WTC11 (cell line): Measurements from ENCODE around the gene KRTAP5-6.

Experiments used
- ATF2 ChIP-seq: sonication (generic); formaldehyde crosslinking; IDR thresholded peaks from 2 replicates; pipeline ENCODE4 v1.8.1; 2022; ENCODE audit warnings: low read depth, missing genetic modification reagents, borderline replicate concordance
- ATF3 ChIP-seq: sonication (generic); formaldehyde crosslinking; conservative IDR thresholded peaks from 2 replicates; pipeline ENCODE4 v1.8.1; 2022; ENCODE audit warnings: mild to moderate bottlenecking, missing genetic modification reagents
- CTCF ChIP-seq: fragments of 200-600 bp; IDR thresholded peaks from 2 replicates; pipeline ENCODE4 v1.8.0; 2022; ENCODE audit warnings: antibody characterized with exemption
- ESRRA ChIP-seq: sonication (generic); formaldehyde crosslinking; IDR thresholded peaks from 2 replicates; pipeline ENCODE4 v1.8.1; 2022; ENCODE audit warnings: mild to moderate bottlenecking, missing genetic modification reagents, borderline replicate concordance
- HMGXB4 ChIP-seq: sonication (generic); formaldehyde crosslinking; IDR thresholded peaks from 2 replicates; pipeline ENCODE4 v1.8.1; 2023; ENCODE audit warnings: mild to moderate bottlenecking, moderate library complexity, missing genetic modification reagents
- NFE2L1 ChIP-seq: sonication (generic); formaldehyde crosslinking; IDR thresholded peaks from 2 replicates; pipeline ENCODE4 v1.8.1; 2023; ENCODE audit warnings: missing genetic modification reagents
- RELA ChIP-seq: sonication (generic); formaldehyde crosslinking; IDR thresholded peaks from 2 replicates; pipeline ENCODE4 v1.8.1; 2022; ENCODE audit warnings: missing genetic modification reagents, mild to moderate bottlenecking, borderline replicate concordance
- SP1 ChIP-seq: sonication (generic); formaldehyde crosslinking; conservative IDR thresholded peaks from 2 replicates; pipeline ENCODE4 v1.8.1; 2022; ENCODE audit warnings: missing genetic modification reagents
- USF2 ChIP-seq: sonication (generic); formaldehyde crosslinking; IDR thresholded peaks from 2 replicates; pipeline ENCODE4 v1.8.1; 2023; ENCODE audit warnings: mild to moderate bottlenecking, missing genetic modification reagents, moderate library complexity
- ZBTB21 ChIP-seq: sonication (generic); formaldehyde crosslinking; IDR thresholded peaks from 2 replicates; pipeline ENCODE4 v1.8.1; 2023; ENCODE audit warnings: mild to moderate bottlenecking, missing genetic modification reagents, borderline replicate concordance
- ZNF317 ChIP-seq: sonication (generic); formaldehyde crosslinking; IDR thresholded peaks from 2 replicates; pipeline ENCODE4 v1.8.1; 2023; ENCODE audit warnings: low read depth, mild to moderate bottlenecking, moderate library complexity, missing genetic modification reagents, borderline replicate concordance
- TF ChIP-seq, protein P1 (sequence below): sonication (generic); formaldehyde crosslinking; conservative IDR thresholded peaks from 2 replicates; pipeline ENCODE4 v1.8.1; 2023; ENCODE audit warnings: mild to moderate bottlenecking, low read depth, missing genetic modification reagents, moderate library complexity
- TF ChIP-seq, protein P2 (sequence below): sonication (generic); formaldehyde crosslinking; IDR thresholded peaks from 2 replicates; pipeline ENCODE4 v1.8.0; 2022; ENCODE audit warnings: mild to moderate bottlenecking, missing genetic modification reagents

GRCh38 chr11:1675536-1676228 lies 21.3 kb upstream of the KRTAP5-6 start:
- TF ChIP-seq ATF3 (CRISPR knock-in tag) (no peak), SP1 (CRISPR knock-in tag) (no peak), CTCF (no peak), RELA (CRISPR knock-in tag) (no peak), ZBTB21 (CRISPR knock-in tag) (no peak), ATF2 (no peak), HMGXB4 (CRISPR knock-in tag) (no peak), USF2 (CRISPR knock-in tag) (no peak), ZNF317 (no peak), ESRRA (no peak), NFE2L1 (CRISPR knock-in tag) (no peak)
- TF ChIP-seq, protein P1, sequence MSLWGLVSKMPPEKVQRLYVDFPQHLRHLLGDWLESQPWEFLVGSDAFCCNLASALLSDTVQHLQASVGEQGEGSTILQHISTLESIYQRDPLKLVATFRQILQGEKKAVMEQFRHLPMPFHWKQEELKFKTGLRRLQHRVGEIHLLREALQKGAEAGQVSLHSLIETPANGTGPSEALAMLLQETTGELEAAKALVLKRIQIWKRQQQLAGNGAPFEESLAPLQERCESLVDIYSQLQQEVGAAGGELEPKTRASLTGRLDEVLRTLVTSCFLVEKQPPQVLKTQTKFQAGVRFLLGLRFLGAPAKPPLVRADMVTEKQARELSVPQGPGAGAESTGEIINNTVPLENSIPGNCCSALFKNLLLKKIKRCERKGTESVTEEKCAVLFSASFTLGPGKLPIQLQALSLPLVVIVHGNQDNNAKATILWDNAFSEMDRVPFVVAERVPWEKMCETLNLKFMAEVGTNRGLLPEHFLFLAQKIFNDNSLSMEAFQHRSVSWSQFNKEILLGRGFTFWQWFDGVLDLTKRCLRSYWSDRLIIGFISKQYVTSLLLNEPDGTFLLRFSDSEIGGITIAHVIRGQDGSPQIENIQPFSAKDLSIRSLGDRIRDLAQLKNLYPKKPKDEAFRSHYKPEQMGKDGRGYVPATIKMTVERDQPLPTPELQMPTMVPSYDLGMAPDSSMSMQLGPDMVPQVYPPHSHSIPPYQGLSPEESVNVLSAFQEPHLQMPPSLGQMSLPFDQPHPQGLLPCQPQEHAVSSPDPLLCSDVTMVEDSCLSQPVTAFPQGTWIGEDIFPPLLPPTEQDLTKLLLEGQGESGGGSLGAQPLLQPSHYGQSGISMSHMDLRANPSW (CRISPR knock-in tag): no peak
- TF ChIP-seq, protein P2, sequence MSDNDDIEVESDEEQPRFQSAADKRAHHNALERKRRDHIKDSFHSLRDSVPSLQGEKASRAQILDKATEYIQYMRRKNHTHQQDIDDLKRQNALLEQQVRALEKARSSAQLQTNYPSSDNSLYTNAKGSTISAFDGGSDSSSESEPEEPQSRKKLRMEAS (CRISPR knock-in tag): no peak
